ENCODE data around the gene STK39.

- TF ChIP-seq, protein P1, sequence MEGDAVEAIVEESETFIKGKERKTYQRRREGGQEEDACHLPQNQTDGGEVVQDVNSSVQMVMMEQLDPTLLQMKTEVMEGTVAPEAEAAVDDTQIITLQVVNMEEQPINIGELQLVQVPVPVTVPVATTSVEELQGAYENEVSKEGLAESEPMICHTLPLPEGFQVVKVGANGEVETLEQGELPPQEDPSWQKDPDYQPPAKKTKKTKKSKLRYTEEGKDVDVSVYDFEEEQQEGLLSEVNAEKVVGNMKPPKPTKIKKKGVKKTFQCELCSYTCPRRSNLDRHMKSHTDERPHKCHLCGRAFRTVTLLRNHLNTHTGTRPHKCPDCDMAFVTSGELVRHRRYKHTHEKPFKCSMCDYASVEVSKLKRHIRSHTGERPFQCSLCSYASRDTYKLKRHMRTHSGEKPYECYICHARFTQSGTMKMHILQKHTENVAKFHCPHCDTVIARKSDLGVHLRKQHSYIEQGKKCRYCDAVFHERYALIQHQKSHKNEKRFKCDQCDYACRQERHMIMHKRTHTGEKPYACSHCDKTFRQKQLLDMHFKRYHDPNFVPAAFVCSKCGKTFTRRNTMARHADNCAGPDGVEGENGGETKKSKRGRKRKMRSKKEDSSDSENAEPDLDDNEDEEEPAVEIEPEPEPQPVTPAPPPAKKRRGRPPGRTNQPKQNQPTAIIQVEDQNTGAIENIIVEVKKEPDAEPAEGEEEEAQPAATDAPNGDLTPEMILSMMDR (IDR thresholded peaks at IDR 0.05), result no peak
- TF ChIP-seq EZH2 (IDR thresholded peaks at IDR 0.05; ENCODE audit: borderline replicate concordance, insufficient read depth, low read depth, low read length, poor library complexity, severe bottlenecking), result no peak
Measured at GRCh38 chr2:167972746-167973145, 274.6 kb downstream of the STK39 start.

Measured in B cell (primary cell).